Endothelial cell of umbilical vein (primary cell): Measurements from ENCODE around the gene LRRC30. TPM values are rescaled to one million over a fixed set of nuclear protein-coding genes. Genes with fewer than 3 reads are reported as not detected.

Source experiments
- BruUV-seq: library from RNA; stranded (reverse); fragments of 400-500 nt; replicated peaks from 2 replicates; lab custom pipeline; 2021; lab: Mats Ljungman, UMichigan
- CTCF ChIA-PET: fragments of 300-600, 350-600 bp; sonication (Branson Sonifier 250); formaldehyde crosslinking; loops from one replicate; lab custom pipeline; 2021; ENCODE audit warnings: antibody characterized with exemption, inconsistent platforms; lab: Charles Lee
- POLR2A ChIA-PET: fragments of 300-600, 350-600 bp; sonication (Branson Sonifier 250); formaldehyde crosslinking; loops from one replicate; lab custom pipeline; 2021; ENCODE audit warnings: antibody characterized with exemption, inconsistent platforms; lab: Charles Lee
- DNase-seq: peaks from one replicate; pipeline ENCODE4 v3.0.0-alpha.2; 2011; ENCODE audit warnings: low read depth, low spot score
- FAIRE-seq: peaks from 2 replicates; lab custom pipeline; 2011; peaks lifted over from hg19 to GRCh38; lab: Jason Lieb, UNC
- H2AFZ ChIP-seq: 2 replicates; pipeline ENCODE4 v1.6.0; 2012; ENCODE audit warnings: low read depth, low read length, control low read depth, inconsistent platforms
- H3K27ac ChIP-seq: 2 replicates; pipeline ENCODE4 v1.5.1; 2011; ENCODE audit warnings: low read depth, mild to moderate bottlenecking, control low read depth, low read length, moderate library complexity; ENCODE audit not compliant: insufficient read depth
- H3K27me3 ChIP-seq, 2 experiments: 2 replicates each; pipeline versions ENCODE4 v1.6.0 to v1.6.1; 2011; ENCODE audit warnings: low read length in 2 of 2, mixed read lengths in 1 of 2; ENCODE audit not compliant: control insufficient read depth in 2 of 2, insufficient read depth in 2 of 2
- H3K36me3 ChIP-seq, 2 experiments: 2 replicates in 1 of 2; 3 replicates in 1 of 2; pipeline ENCODE4 v1.5.1; 2011; ENCODE audit warnings: low read length in 2 of 2, mild to moderate bottlenecking in 1 of 2, moderate library complexity in 1 of 2; ENCODE audit not compliant: control insufficient read depth in 2 of 2, insufficient read depth in 2 of 2; ENCODE audit errors: extremely low read depth in 1 of 2
- H3K4me1 ChIP-seq: 3 replicates; pipeline ENCODE4 v1.5.1; 2011; ENCODE audit warnings: mild to moderate bottlenecking, low read length; ENCODE audit not compliant: control insufficient read depth, insufficient read depth; ENCODE audit errors: extremely low read depth
- H3K4me2 ChIP-seq: 2 replicates; pipeline ENCODE4 v1.6.1; 2011; ENCODE audit warnings: low read length, control low read depth, mixed read lengths; ENCODE audit not compliant: insufficient read depth
- H3K4me3 ChIP-seq, 3 experiments: fragments of 200-600 bp in 1 of 3; sonication (generic), shearing (Covaris generic) in 1 of 3; replicated peaks in 1 of 3; 2 replicates each; pipeline ENCODE4 v1.5.1; 2011 to 2016; ENCODE audit warnings: control low read depth in 3 of 3, low read length in 3 of 3, mild to moderate bottlenecking in 2 of 3, inconsistent platforms in 1 of 3, low read depth in 1 of 3, moderate library complexity in 1 of 3; ENCODE audit not compliant: insufficient read depth in 1 of 3
- H3K79me2 ChIP-seq: 2 replicates; pipeline ENCODE4 v1.6.0; 2012; ENCODE audit warnings: low read length, inconsistent platforms; ENCODE audit not compliant: control insufficient read depth, insufficient read depth
- H3K9ac ChIP-seq: replicated peaks from 2 replicates; pipeline ENCODE3; 2011; ENCODE audit warnings: low read length, control low read depth; ENCODE audit not compliant: insufficient read depth; ENCODE audit errors: extremely low read depth
- H3K9me1 ChIP-seq: replicated peaks from 3 replicates; pipeline ENCODE4 v1.6.0; 2011; ENCODE audit warnings: mild to moderate bottlenecking, low read length; ENCODE audit not compliant: control insufficient read depth, insufficient read depth; ENCODE audit errors: extremely low read depth
- H3K9me3 ChIP-seq: replicated peaks from 2 replicates; pipeline ENCODE4 v1.5.1; 2012; ENCODE audit warnings: low read length, inconsistent platforms; ENCODE audit not compliant: control insufficient read depth, insufficient read depth
- H4K20me1 ChIP-seq: replicated peaks from 2 replicates; pipeline ENCODE3; 2011; ENCODE audit warnings: mild to moderate bottlenecking, low read length; ENCODE audit not compliant: control insufficient read depth, insufficient read depth; ENCODE audit errors: extremely low read depth
- CTCF ChIP-seq, 2 donors: IDR thresholded peaks; 1 replicate in 1 of 2; 2 replicates in 1 of 2; pipeline ENCODE4 v1.5.1; 2011; ENCODE audit warnings: low read length in 2 of 2, mild to moderate bottlenecking in 2 of 2, moderate library complexity in 2 of 2, control low read depth in 1 of 2, inconsistent platforms in 1 of 2, low read depth in 1 of 2; ENCODE audit not compliant: insufficient read depth in 1 of 2; ENCODE audit errors: extremely low read depth in 1 of 2
- EZH2 ChIP-seq: IDR thresholded peaks from 2 replicates; pipeline ENCODE4 v1.6.1; 2012; ENCODE audit warnings: borderline replicate concordance, low read depth, mild to moderate bottlenecking, moderate library complexity, low read length, inconsistent platforms; ENCODE audit not compliant: severe bottlenecking
- FOS ChIP-seq: IDR thresholded peaks from 2 replicates; pipeline ENCODE4 v1.6.1; 2011; ENCODE audit warnings: mild to moderate bottlenecking, low read length, moderate library complexity, borderline replicate concordance; ENCODE audit not compliant: insufficient read depth
- GATA2 ChIP-seq: IDR thresholded peaks from 2 replicates; pipeline ENCODE4 v1.7.0; 2011; ENCODE audit warnings: low read depth, mild to moderate bottlenecking, moderate library complexity, mixed read lengths, low read length; ENCODE audit not compliant: insufficient read length, insufficient read depth
- JUN ChIP-seq: IDR thresholded peaks from 2 replicates; pipeline ENCODE4 v1.6.1; 2011; ENCODE audit warnings: borderline replicate concordance, low read depth; ENCODE audit not compliant: insufficient read length, insufficient read depth
- MYC ChIP-seq: IDR thresholded peaks from one replicate; pipeline ENCODE4 v1.6.1; 2011; ENCODE audit warnings: mild to moderate bottlenecking, low read depth, low read length
- POLR2A ChIP-seq: IDR thresholded peaks from 2 replicates; pipeline ENCODE4 v1.6.1; 2012; ENCODE audit warnings: low read depth, mild to moderate bottlenecking, control low read depth, low read length
- POLR2AphosphoS5 ChIP-seq: IDR thresholded peaks from 2 replicates; pipeline ENCODE4 v1.6.1; 2012; ENCODE audit warnings: low read depth, mild to moderate bottlenecking, control low read depth, low read length, moderate library complexity; ENCODE audit not compliant: insufficient read depth
- dilution Hi-C: fragments of 300-500 bp; cut with MboI; formaldehyde crosslinking; loops from one replicate; pipeline ENCODE4 v1.15.0; 2019; ENCODE audit warnings: low sequenced_read_pairs; ENCODE audit not compliant: extremely low pct_ligation_motif_present
- intact Hi-C: fragments of 100-400 bp; cut with micrococcal nuclease; formaldehyde crosslinking; loops from one replicate; pipeline ENCODE4 v1.10.0; 2022
- polyA plus RNA-seq, 4 experiments: library from polyadenylated mRNA; depleted of rRNA in 3 of 4; stranded (reverse) in 3 of 4; unstranded in 1 of 4; fragments of >200 nt; gene quantifications; 2 replicates each; pipeline versions ENCODE4 v1.2.1 to v1.2.3, GENCODE V29; 2011 to 2012; ENCODE audit warnings: missing spikeins in 1 of 4
- total RNA-seq: library from RNA; stranded (reverse); gene quantifications from 2 replicates; pipeline ENCODE4 v1.2.3, GENCODE V29; 2021
- TF ChIP-seq, protein P1 (sequence below): IDR thresholded peaks from 2 replicates; pipeline ENCODE4 v1.6.1; 2011; ENCODE audit not compliant: insufficient read depth, insufficient read length

LRRC30 gene
- total and polyA plus RNA-seq, 2 donors (not counting 3 experiments of a cell fraction or from before 2014, with no cell fraction given): not detected

DNA sequence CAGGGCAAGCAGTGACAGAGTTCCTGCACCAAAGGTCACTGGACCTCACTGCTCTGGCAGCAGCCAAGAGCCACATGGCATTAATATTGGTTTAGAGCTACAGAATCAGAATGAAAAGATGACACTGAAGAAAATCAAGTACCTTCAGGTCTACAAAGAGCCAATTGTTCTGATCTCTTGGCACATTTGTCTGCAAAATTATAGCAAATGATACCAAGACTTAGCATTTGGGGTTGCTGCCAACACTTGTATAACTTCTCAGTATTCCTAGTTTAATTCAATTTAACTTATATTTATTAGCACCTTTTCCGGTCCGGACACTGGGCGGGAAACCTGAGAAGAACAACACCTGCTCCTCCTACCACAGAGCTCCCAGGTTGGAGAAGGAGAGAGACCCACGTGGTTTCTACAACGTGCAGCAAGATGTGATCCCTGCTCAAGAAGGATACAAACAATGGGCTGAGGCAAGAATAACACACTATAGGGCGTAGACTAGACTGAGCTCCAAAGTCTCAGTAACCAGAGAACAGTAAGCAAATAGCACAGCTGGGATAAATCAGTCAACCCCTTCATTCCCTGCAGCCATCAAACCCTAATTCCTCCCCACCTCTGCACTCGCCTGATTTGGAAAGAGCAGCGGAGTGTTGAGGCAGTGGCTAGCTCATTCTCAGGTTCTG, 2.4 kb downstream of the LRRC30 start:
- TF ChIP-seq EZH2 (no peak), MYC (no peak), POLR2A (no peak), CTCF (IDR thresholded peaks at IDR 0.05; ENCODE audit: extremely low read depth in 1 of 2, insufficient read depth in 1 of 2, low read depth in 1 of 2, low read length in 2 of 2) (no peak), GATA2 (no peak), JUN (no peak), FOS (no peak), POLR2AphosphoS5 (no peak)
- TF ChIP-seq, protein P1, sequence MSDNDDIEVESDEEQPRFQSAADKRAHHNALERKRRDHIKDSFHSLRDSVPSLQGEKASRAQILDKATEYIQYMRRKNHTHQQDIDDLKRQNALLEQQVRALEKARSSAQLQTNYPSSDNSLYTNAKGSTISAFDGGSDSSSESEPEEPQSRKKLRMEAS: no peak
- no peak overlapping the region for H3K27ac ChIP-seq
- no TSS peak for BruUV-seq
- ChIA-PET CTCF (interaction anchor here (0.8 to 2.7 kb wide), 2 partner anchors 11 to 1156 kb away, joined by 3 to 10 read pairs; no protein-coding TSS in a partner anchor), POLR2A (no interaction called here)
- no peaks in the 10 kb centered on the region for H4K20me1 ChIP-seq
- H3K79me2 ChIP-seq: no peaks in the 10 kb centered on the region
- DNase-seq (no peak), FAIRE-seq (no peak)
- H3K4me2 ChIP-seq: no peak overlapping the region
- H3K9me3 ChIP-seq: no peaks in the 10 kb centered on the region
- H3K9ac ChIP-seq: no peak overlapping the region
- H2AFZ ChIP-seq: no peak overlapping the region
- dilution Hi-C loops (no loop called here), intact Hi-C loops (no loop called here)
- peaks cover 3% of the 10 kb centered on the region in 2 experiments for H3K27me3 ChIP-seq
- no peaks in the 10 kb centered on the region for H3K36me3 ChIP-seq
- H3K4me3 ChIP-seq: no peak overlapping the region
- H3K4me1 ChIP-seq: no peaks in the 10 kb centered on the region
- H3K9me1 ChIP-seq: no peaks in the 10 kb centered on the region
